Astrocyte of the cerebellum (primary cell): ENCODE measurements around the gene NUDT8.

Experiments used
- DNase-seq: peaks from one replicate; pipeline ENCODE4 v3.0.0-alpha.2; 2011; ENCODE audit warnings: low read depth
- H3K4me3 ChIP-seq: 2 replicates; pipeline ENCODE4 v1.5.1; 2011; ENCODE audit warnings: mild to moderate bottlenecking, low read depth, low read length, moderate library complexity
- CTCF ChIP-seq: IDR thresholded peaks from 2 replicates; pipeline ENCODE4 v1.5.1; 2012; ENCODE audit warnings: low read length, low read depth, moderate library complexity, mild to moderate bottlenecking; ENCODE audit errors: missing control alignments
- in situ Hi-C: cut with HindIII; loops from 2 replicates; pipeline ENCODE4 v1.10.0; 2017; ENCODE audit warnings: low sequenced_read_pairs

NUDT8 gene

GRCh38 chr11:67616431-67617242 is 13.1 kb downstream of the NUDT8 start:
- no peak for DNase-seq
- TF ChIP-seq CTCF = no peak
- in situ Hi-C loops = no loop called here
- H3K4me3 ChIP-seq = no peak overlapping the region

- in situ Hi-C loops = no loop called here
- TF ChIP-seq CTCF = no peak
- no peak overlapping the region for H3K4me3 ChIP-seq
- no peak for DNase-seq
These were observed 13.9 kb downstream of the NUDT8 start for GRCh38 chr11:67615728-67616430.

- TF ChIP-seq CTCF = peak; percentile 46
- DNase-seq = no peak
- in situ Hi-C loops = no loop called here
- H3K4me3 ChIP-seq = no peak overlapping the region
These were observed 14.7 kb downstream of the NUDT8 start for GRCh38 chr11:67614730-67615714.

GRCh38 chr11:67613960-67614715 is 15.6 kb downstream of the NUDT8 start:
- H3K4me3 ChIP-seq = no peak overlapping the region
- peak; percentile 74 for TF ChIP-seq CTCF
- in situ Hi-C loops = no loop called here
- DNase-seq = no peak

GRCh38 chr11:67613313-67613959 is 16.3 kb downstream of the NUDT8 start:
- no peak overlapping the region for H3K4me3 ChIP-seq
- in situ Hi-C loops = no loop called here
- no peak for TF ChIP-seq CTCF
- DNase-seq = no peak
